GM12891 (cell line): ENCODE measurements around the gene ASCC2.

Source experiments
- PAX5 ChIP-seq: IDR thresholded peaks from 2 replicates; pipeline ENCODE4 v1.6.1; 2011; ENCODE audit warnings: low read length, moderate library complexity, mild to moderate bottlenecking; ENCODE audit not compliant: insufficient read depth, severe bottlenecking
- POLR2A ChIP-seq: IDR thresholded peaks from 2 replicates; pipeline ENCODE4 v1.6.1; 2011; ENCODE audit warnings: low read depth, low read length, control low read depth
- POLR2AphosphoS5 ChIP-seq: IDR thresholded peaks from 2 replicates; pipeline ENCODE4 v1.6.1; 2011; ENCODE audit warnings: low read depth, low read length, control low read depth
- POU2F2 ChIP-seq: IDR thresholded peaks from 2 replicates; pipeline ENCODE4 v1.6.1; 2011; ENCODE audit warnings: low read depth, mild to moderate bottlenecking, control low read depth, low read length, moderate library complexity
- TAF1 ChIP-seq: IDR thresholded peaks from 2 replicates; pipeline ENCODE4 v1.6.1; 2011; ENCODE audit warnings: low read depth, low read length, control low read depth

DNA sequence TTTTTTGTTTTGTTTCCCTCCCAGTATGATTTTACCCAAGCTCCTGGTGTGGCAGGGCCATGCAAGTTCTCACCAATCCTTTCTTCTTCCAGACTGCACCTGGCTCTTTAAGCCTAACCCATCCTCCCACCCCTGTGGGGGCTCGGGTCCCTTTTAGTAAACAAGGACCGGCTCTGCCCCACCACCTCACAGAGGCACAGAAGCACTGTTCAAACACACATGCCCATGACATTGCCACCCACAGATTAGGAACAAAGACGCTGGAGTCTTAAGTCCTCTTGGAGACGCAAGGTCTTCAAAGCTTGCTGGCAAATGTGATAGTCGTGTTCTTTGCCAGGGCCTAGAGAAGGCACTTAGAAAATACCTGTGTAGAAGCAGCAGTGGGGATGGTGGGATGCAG lies 52.0 kb downstream of the ASCC2 start:
- TF ChIP-seq POLR2AphosphoS5: no peak
- TF ChIP-seq POLR2A: no peak
- no peak for TF ChIP-seq TAF1
- TF ChIP-seq POU2F2: no peak
- no peak for TF ChIP-seq PAX5
